H1 (cell line): Measurements from ENCODE around the gene CYP27B1. TPM values are rescaled to one million over a fixed set of nuclear protein-coding genes. Genes with fewer than 3 reads are reported as not detected.

Experiments used
- CTCF ChIA-PET: fragments of 300-600 bp; sonication (Branson Sonifier 250); formaldehyde crosslinking; loops from one replicate; lab custom pipeline; 2021; ENCODE audit not compliant: partially characterized antibody; lab: Charles Lee
- POLR2A ChIA-PET: fragments of 300-600 bp; sonication (Branson Sonifier 250); formaldehyde crosslinking; loops from one replicate; lab custom pipeline; 2021; ENCODE audit warnings: inconsistent platforms; ENCODE audit not compliant: partially characterized antibody; lab: Charles Lee
- DNase-seq, 2 experiments: peaks; one replicate each; pipeline versions ENCODE4 v3.0.0 to v3.0.0-alpha.2; 2010 to 2022; ENCODE audit warnings: low spot score in 2 of 2, low read depth in 1 of 2, mixed read lengths in 1 of 2
- FAIRE-seq: peaks from 2 replicates; lab custom pipeline; 2011; peaks lifted over from hg19 to GRCh38; lab: Jason Lieb, UNC
- H2AFZ ChIP-seq: 2 replicates; pipeline ENCODE4 v1.8.1; 2012; ENCODE audit warnings: low read length, inconsistent platforms
- H2AK5ac ChIP-seq: 2 replicates; pipeline ENCODE4 v1.6.1; 2013; ENCODE audit warnings: low read depth, low read length
- H2BK120ac ChIP-seq: replicated peaks from 2 replicates; pipeline ENCODE3; 2013; ENCODE audit warnings: low read depth, low read length, inconsistent platforms
- H2BK12ac ChIP-seq: 2 replicates; pipeline ENCODE4 v1.6.1; 2013; ENCODE audit warnings: low read depth, low read length
- H2BK15ac ChIP-seq: 2 replicates; pipeline ENCODE4 v1.6.1; 2013; ENCODE audit warnings: low read length
- H2BK20ac ChIP-seq: 2 replicates; pipeline ENCODE4 v1.6.1; 2013; ENCODE audit warnings: low read length
- H2BK5ac ChIP-seq: 2 replicates; pipeline ENCODE4 v1.6.1; 2013; ENCODE audit warnings: low read depth, low read length
- H3K14ac ChIP-seq: 2 replicates; pipeline ENCODE4 v1.6.1; 2013; ENCODE audit warnings: inconsistent platforms; ENCODE audit not compliant: insufficient read length
- H3K18ac ChIP-seq: 2 replicates; pipeline ENCODE4 v1.6.1; 2013; ENCODE audit warnings: low read length; ENCODE audit errors: extremely low read depth
- H3K23ac ChIP-seq: 2 replicates; pipeline ENCODE4 v1.6.1; 2013; ENCODE audit warnings: inconsistent platforms; ENCODE audit not compliant: insufficient read length
- H3K23me2 ChIP-seq: 2 replicates; pipeline ENCODE4 v1.6.1; 2013; ENCODE audit warnings: low read depth, low read length
- H3K27ac ChIP-seq: 2 replicates; pipeline ENCODE4 v1.6.1; 2011; ENCODE audit warnings: low read depth, low read length, inconsistent platforms
- H3K27me3 ChIP-seq, 4 experiments: replicated peaks in 1 of 4; 1 replicate in 1 of 4; 2 replicates in 3 of 4; pipeline versions ENCODE4 v1.6.1 to v1.8.1; 2011 to 2013; ENCODE audit warnings: low read length in 3 of 4, mild to moderate bottlenecking in 3 of 4, inconsistent platforms in 2 of 4, mixed read lengths in 2 of 4, moderate library complexity in 1 of 4; ENCODE audit not compliant: control insufficient read depth in 3 of 4, insufficient read depth in 3 of 4; ENCODE audit errors: extremely low read depth in 1 of 4
- H3K36me3 ChIP-seq, 4 experiments: 2 replicates each; pipeline versions ENCODE4 v1.6.1 to v1.8.1; 2011 to 2013; ENCODE audit warnings: mild to moderate bottlenecking in 4 of 4, low read length in 3 of 4, moderate library complexity in 2 of 4, control low read depth in 1 of 4, inconsistent platforms in 1 of 4; ENCODE audit not compliant: insufficient read depth in 4 of 4, control insufficient read depth in 2 of 4
- H3K4ac ChIP-seq: replicated peaks from 2 replicates; pipeline ENCODE3; 2013; ENCODE audit warnings: low read length, low read depth, mixed read lengths, inconsistent platforms; ENCODE audit not compliant: insufficient read length
- H3K4me1 ChIP-seq, 4 experiments: replicated peaks in 1 of 4; 1 replicate in 1 of 4; 2 replicates in 3 of 4; pipeline versions ENCODE4 v1.6.1 to v1.8.1; 2011 to 2013; ENCODE audit warnings: low read length in 3 of 4, inconsistent platforms in 2 of 4, mixed read lengths in 1 of 4; ENCODE audit not compliant: insufficient read depth in 4 of 4, control insufficient read depth in 3 of 4
- H3K4me2 ChIP-seq, 2 experiments: 2 replicates each; pipeline versions ENCODE4 v1.6.1 to v1.8.1; 2011 to 2013; ENCODE audit warnings: low read depth in 2 of 2, low read length in 2 of 2, control low read depth in 1 of 2, inconsistent platforms in 1 of 2, mild to moderate bottlenecking in 1 of 2; ENCODE audit not compliant: insufficient read depth in 1 of 2
- H3K4me3 ChIP-seq, 4 experiments: fragments of 200-600, 300-600 bp in 1 of 4; sonication (generic), shearing (Covaris generic), sonication (Bioruptor Twin) in 1 of 4; 2 replicates each; pipeline versions ENCODE4 v1.5.1 to v1.8.1; 2011 to 2016; ENCODE audit warnings: low read length in 4 of 4, low read depth in 3 of 4, control low read depth in 2 of 4, inconsistent platforms in 2 of 4, mild to moderate bottlenecking in 2 of 4, mixed read lengths in 1 of 4, moderate library complexity in 1 of 4; ENCODE audit not compliant: insufficient read depth in 2 of 4; ENCODE audit errors: extremely low read depth in 1 of 4
- H3K56ac ChIP-seq: replicated peaks from 2 replicates; pipeline ENCODE3; 2013; ENCODE audit warnings: low read depth, mild to moderate bottlenecking, mixed read lengths, low read length, inconsistent platforms; ENCODE audit not compliant: insufficient read length
- H3K79me1 ChIP-seq: 2 replicates; pipeline ENCODE4 v1.6.1; 2013; ENCODE audit warnings: low read depth, low read length, control low read depth
- H3K79me2 ChIP-seq, 2 experiments: 2 replicates each; pipeline versions ENCODE4 v1.6.1 to v1.8.1; 2012 to 2013; ENCODE audit warnings: low read length in 2 of 2, mild to moderate bottlenecking in 2 of 2, inconsistent platforms in 1 of 2; ENCODE audit not compliant: insufficient read depth in 2 of 2, control insufficient read depth in 1 of 2
- H3K9ac ChIP-seq, 4 experiments: replicated peaks in 1 of 4; 1 replicate in 1 of 4; 2 replicates in 3 of 4; pipeline versions ENCODE4 v1.6.1 to v1.8.1; 2011 to 2013; ENCODE audit warnings: low read depth in 3 of 4, low read length in 3 of 4, control low read depth in 2 of 4, mild to moderate bottlenecking in 2 of 4, moderate library complexity in 2 of 4, inconsistent platforms in 1 of 4; ENCODE audit errors: extremely low read depth in 1 of 4
- H3K9me3 ChIP-seq, 2 experiments: 2 replicates each; pipeline versions ENCODE4 v1.6.1 to v1.8.1; 2012 to 2013; ENCODE audit warnings: mild to moderate bottlenecking in 2 of 2, moderate library complexity in 2 of 2, control low read depth in 1 of 2, inconsistent platforms in 1 of 2, low read depth in 1 of 2, low read length in 1 of 2, mixed read lengths in 1 of 2; ENCODE audit not compliant: insufficient read depth in 2 of 2
- H4K20me1 ChIP-seq, 2 experiments: replicated peaks in 1 of 2; 2 replicates each; pipeline versions ENCODE3 to v1.8.1; 2011 to 2013; ENCODE audit warnings: inconsistent platforms in 2 of 2, low read length in 2 of 2, mild to moderate bottlenecking in 1 of 2; ENCODE audit not compliant: insufficient read depth in 2 of 2, control insufficient read depth in 1 of 2
- H4K5ac ChIP-seq: 2 replicates; pipeline ENCODE4 v1.6.1; 2013; ENCODE audit warnings: low read length, low read depth, mixed read lengths, inconsistent platforms; ENCODE audit not compliant: insufficient read length
- H4K8ac ChIP-seq: 2 replicates; pipeline ENCODE4 v1.8.0; 2013; ENCODE audit warnings: mild to moderate bottlenecking, moderate library complexity, low read length, inconsistent platforms; ENCODE audit not compliant: insufficient read depth; ENCODE audit errors: extremely low read depth
- H4K91ac ChIP-seq: replicated peaks from 2 replicates; pipeline ENCODE3; 2013; ENCODE audit warnings: low read length, mixed read lengths, inconsistent platforms; ENCODE audit not compliant: insufficient read length
- HDAC2 ChIP-seq, 2 experiments: fragments of 300-600 bp in 1 of 2; sonication (generic) in 1 of 2; IDR thresholded peaks; 2 replicates each; pipeline ENCODE4 v1.6.1; 2011 to 2012; ENCODE audit warnings: low read depth in 2 of 2, low read length in 2 of 2, mild to moderate bottlenecking in 2 of 2, moderate library complexity in 2 of 2, borderline replicate concordance in 1 of 2, inconsistent platforms in 1 of 2
- NRF1 ChIP-seq: IDR thresholded peaks from 2 replicates; pipeline ENCODE4 v1.6.1; 2011; ENCODE audit warnings: mild to moderate bottlenecking, low read depth, low read length, improper control_type of control experiment
- PHF8 ChIP-seq: fragments of 200-600 bp; sonication (generic); conservative IDR thresholded peaks from 2 replicates; pipeline ENCODE4 v1.7.1; 2012; ENCODE audit warnings: low read depth, mild to moderate bottlenecking, inconsistent platforms, low read length, moderate library complexity
- WGBS, 2 experiments: shearing (Covaris generic) in 1 of 2; methylation state at CpG; one replicate each; pipeline versions ENCODE4 v1.1.6 to v1.1.7; 2013 to 2015; ENCODE audit warnings: low lambda C conversion rate in 2 of 2, mixed read lengths in 2 of 2, inconsistent platforms in 1 of 2, low coverage in 1 of 2, missing lambda C conversion rate in 1 of 2; ENCODE audit not compliant: insufficient replicate concordance in 2 of 2, insufficient coverage in 1 of 2, insufficient read length in 1 of 2; ENCODE audit errors: extremely low coverage in 1 of 2, missing lambda C conversion rate in 1 of 2; 5-methylcytosine and 5-hydroxymethylcytosine counted together
- polyA plus RNA-seq, 7 experiments: library from polyadenylated mRNA; depleted of rRNA in 3 of 7; stranded (reverse) in 5 of 7; unstranded in 2 of 7; fragments of >200 nt in 5 of 7; fragments of 200-250 nt in 2 of 7; gene quantifications; 1 replicate in 5 of 7; 2 replicates in 1 of 7; 4 replicates in 1 of 7; pipeline versions ENCODE4 v1.2.1 to v1.2.3, GENCODE V29; 2011 to 2013; ENCODE audit warnings: missing spikeins in 2 of 7, mixed read lengths in 2 of 7
- total RNA-seq: library from RNA; stranded (reverse); fragmentation: NEBNext Ultra II Directional; extraction: Animal tissue kit (Norgen Biotek cat#: 25700); gene quantifications from 2 replicates; pipeline ENCODE4 v1.2.1, GENCODE V29; 2021
- TF ChIP-seq, protein P1 (sequence below): IDR thresholded peaks from 2 replicates; pipeline ENCODE4 v1.6.1; 2011; ENCODE audit warnings: low read depth, mild to moderate bottlenecking, low read length; ENCODE audit not compliant: insufficient read depth

CYP27B1 gene
- total and polyA plus RNA-seq, 2 of the 8 experiments (the other 6 are each of a cell fraction or from before 2014, with no cell fraction given) = 2.9 to 3.3 TPM

DNA sequence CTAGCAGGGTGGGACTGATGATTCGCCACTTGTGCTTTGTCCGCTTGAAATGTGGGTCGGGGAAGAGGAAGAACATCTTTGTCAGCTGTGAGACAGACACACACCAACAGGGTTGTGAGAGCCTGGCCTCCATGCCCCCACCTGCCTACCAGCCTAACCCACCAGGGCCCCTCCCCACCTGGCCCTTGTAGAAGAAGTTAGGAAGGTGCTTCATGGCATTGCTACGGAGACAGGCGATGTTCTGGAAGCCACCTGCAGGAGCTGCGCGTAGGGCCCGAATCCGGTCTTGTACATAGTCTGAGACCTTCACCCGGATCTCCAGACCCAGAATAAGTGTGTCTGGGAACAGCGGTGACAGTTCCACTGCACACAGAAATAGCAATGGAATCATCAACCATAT lies 2.7 kb upstream of the CYP27B1 start:
- Histone ChIP-seq H4K5ac (no peak overlapping the region), H3K79me2 (0 out of 4 replicates have a peak, but pooled peaks cover 0 to 7% of the 10 kb centered on the region in 2 experiments), H2BK20ac (no peak overlapping the region), H3K4me1 (peaks cover 12 to 25% (median 17%) of the 10 kb centered on the region in 4 experiments), H3K27ac (no peak overlapping the region), H4K91ac (no peak overlapping the region), H3K27me3 (peaks cover 17 to 29% (median 25%) of the 10 kb centered on the region in 4 experiments), H3K18ac (no peak overlapping the region), H2BK120ac (no peak overlapping the region), H2AK5ac (no peak overlapping the region), H3K36me3 (peaks cover 11 to 17% (median 14%) of the 10 kb centered on the region in 4 experiments; a peak in 7 of 8 replicates), H3K4me3 (no peak overlapping the region), H4K8ac (no peak overlapping the region), H3K4ac (no peak overlapping the region), H2AFZ (no peak overlapping the region), H2BK12ac (no peak overlapping the region), H3K9me3 (no peaks in the 10 kb centered on the region), H2BK15ac (no peak overlapping the region), H3K4me2 (no peak overlapping the region), H3K23ac (no peak overlapping the region), H2BK5ac (no peak overlapping the region), H3K14ac (no peak overlapping the region), H3K9ac (no peak overlapping the region), H3K79me1 (no peaks in the 10 kb centered on the region; the same call in 1 of the 2 replicates), H3K23me2 (peaks cover 33% of the 10 kb centered on the region), H3K56ac (no peak overlapping the region), H4K20me1 (peaks cover 0 to 4% of the 10 kb centered on the region in 2 experiments)
- 88% methylated on average over 11 of the region's 11 CpGs; no CpG with 5 or more reads in 1 of the 2 experiments for WGBS, 2 experiments
- TF ChIP-seq HDAC2 (IDR thresholded peaks at IDR 0.05; ENCODE audit: borderline replicate concordance in 1 of 2, low read depth in 2 of 2, low read length in 2 of 2) (no peak), PHF8 (no peak), NRF1 (no peak)
- TF ChIP-seq, protein P1, sequence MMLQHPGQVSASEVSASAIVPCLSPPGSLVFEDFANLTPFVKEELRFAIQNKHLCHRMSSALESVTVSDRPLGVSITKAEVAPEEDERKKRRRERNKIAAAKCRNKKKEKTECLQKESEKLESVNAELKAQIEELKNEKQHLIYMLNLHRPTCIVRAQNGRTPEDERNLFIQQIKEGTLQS = no peak
- ChIA-PET POLR2A (interaction anchor here (1.1 to 4.4 kb wide), 2 partner anchors 13 to 30 kb away, joined by 3 to 19 read pairs; partner anchors contain the start of gene TSFM), CTCF (interaction anchor here (1.0 to 1.6 kb wide), 2 partner anchors 10 to 12 kb away, joined by 3 read pairs; no protein-coding TSS in a partner anchor)
- DNase-seq = no peak
- FAIRE-seq = no peak
